ENCODE data around the gene LRRC8B. TPM values are rescaled to one million over a fixed set of nuclear protein-coding genes. Genes with fewer than 3 reads are reported as not detected.

LRRC8B gene
- total and polyA plus RNA-seq, 11 donors = 0.91 to 10.4 (median 4.7) TPM

DNA sequence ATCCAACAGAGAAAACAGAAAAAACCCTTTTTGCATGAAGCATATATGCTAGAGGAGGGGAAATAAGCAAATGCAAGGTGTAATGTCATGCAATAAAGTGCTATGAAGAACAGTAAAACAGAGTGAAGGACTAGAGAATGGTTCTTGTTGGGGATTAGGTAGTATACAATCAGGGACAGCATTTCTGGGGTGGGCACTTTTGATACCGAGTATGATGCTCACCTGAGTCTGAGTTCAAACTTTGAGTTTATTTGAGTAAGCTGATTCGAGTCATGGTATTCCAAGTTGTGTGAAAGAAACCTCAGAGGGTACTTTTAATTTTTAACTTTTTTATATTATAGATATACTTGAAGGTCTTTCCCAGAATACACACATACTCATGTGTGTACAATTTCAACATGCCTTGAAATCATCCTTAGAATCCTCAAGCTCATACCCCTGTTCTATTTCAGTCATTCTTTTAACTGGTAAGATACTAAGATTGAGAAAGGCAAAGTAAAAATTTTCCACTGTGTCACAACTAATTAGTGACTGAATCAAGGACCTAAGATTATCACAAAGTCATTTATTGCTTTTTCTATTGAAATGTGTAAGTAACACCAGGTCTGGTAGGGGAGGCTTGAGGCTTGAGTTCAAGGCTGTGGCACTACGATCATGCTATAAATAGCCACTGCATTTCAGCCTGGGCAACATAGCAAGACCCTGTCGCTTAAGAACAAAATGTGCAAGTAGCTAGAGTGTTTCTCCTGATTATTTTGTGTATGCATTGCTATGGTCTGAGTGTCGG, 12.1 kb downstream of the LRRC8B start:
- Histone ChIP-seq H3K27ac (no peak overlapping the region), H3K4me1 (peaks cover 0 to 24% (median 8%) of the 10 kb centered on the region in 12 donors), H3K4me3 (no peak overlapping the region), H3K9me3 (no peaks in the 10 kb centered on the region), H3K36me3 (no peaks in the 10 kb centered on the region), H3K27me3 (no peaks in the 10 kb centered on the region)
- no peak for TF ChIP-seq CTCF (IDR thresholded peaks at IDR 0.05)
- TF ChIP-seq POLR2A (IDR thresholded peaks at IDR 0.05) = no peak
- intact Hi-C loops (cut with DNase I) = no loop called here
- ATAC-seq (no peak), DNase-seq (no peak)
- WGBS, 4 donors = 89 to 94% (median 92%) methylated on average over 5 of the region's 5 CpGs

GRCh38 chr1:89538361-89538760, 13.7 kb downstream of the LRRC8B start:
- no peak overlapping the region for H3K4me3 ChIP-seq
- TF ChIP-seq CTCF (IDR thresholded peaks at IDR 0.05) (no peak), POLR2A (IDR thresholded peaks at IDR 0.05) (no peak)
- no peaks in the 10 kb centered on the region for H3K27me3 ChIP-seq
- 50 to 75% (median 56%) methylated on average over 2 of the region's 2 CpGs for WGBS, 4 donors
- DNase-seq (no peak), ATAC-seq (peak in 3 of 4 donors; percentile 56 to 88 (median 56))
- no peaks in the 10 kb centered on the region for H3K36me3 ChIP-seq
- H3K4me1 ChIP-seq = peaks cover 0 to 21% (median 8%) of the 10 kb centered on the region in 12 donors
- H3K27ac ChIP-seq = peak overlapping the region in 5 of 12 donors; percentile 9 to 60 (median 53)
- intact Hi-C loops (cut with DNase I) = no loop called here
- no peaks in the 10 kb centered on the region for H3K9me3 ChIP-seq

DNA sequence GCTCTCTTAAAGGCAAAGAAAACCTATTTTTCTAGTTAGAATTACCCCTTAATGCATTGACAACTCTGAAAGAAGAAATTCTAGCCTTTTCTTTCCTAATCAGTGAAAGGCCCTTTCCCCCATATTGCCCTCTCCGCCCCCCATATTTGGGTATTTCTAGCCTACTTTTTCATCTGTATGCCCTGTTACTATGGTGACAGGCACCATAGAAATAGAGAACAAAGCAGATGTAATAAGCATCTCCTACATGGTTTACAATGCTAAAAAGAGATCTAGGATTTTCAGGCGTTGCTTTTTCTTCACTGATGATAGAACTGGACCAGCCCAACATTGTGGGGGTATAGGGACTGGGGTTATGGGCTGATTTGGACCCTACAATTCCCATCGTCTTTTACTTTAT, 14.5 kb downstream of the LRRC8B start:
- DNase-seq (no peak), ATAC-seq (no peak)
- intact Hi-C loops (cut with DNase I) = no loop called here
- no peaks in the 10 kb centered on the region for H3K36me3 ChIP-seq
- H3K9me3 ChIP-seq = no peaks in the 10 kb centered on the region
- 91 to 96% (median 93%) methylated on average over 3 of the region's 3 CpGs for WGBS, 4 donors
- H3K27ac ChIP-seq = peak overlapping the region in 1 of 12 donors; percentile 22
- peaks cover 0 to 26% (median 9%) of the 10 kb centered on the region in 12 donors for H3K4me1 ChIP-seq
- H3K27me3 ChIP-seq = no peaks in the 10 kb centered on the region
- H3K4me3 ChIP-seq = no peak overlapping the region
- TF ChIP-seq POLR2A (IDR thresholded peaks at IDR 0.05) = no peak
- no peak for TF ChIP-seq CTCF (IDR thresholded peaks at IDR 0.05)

DNA sequence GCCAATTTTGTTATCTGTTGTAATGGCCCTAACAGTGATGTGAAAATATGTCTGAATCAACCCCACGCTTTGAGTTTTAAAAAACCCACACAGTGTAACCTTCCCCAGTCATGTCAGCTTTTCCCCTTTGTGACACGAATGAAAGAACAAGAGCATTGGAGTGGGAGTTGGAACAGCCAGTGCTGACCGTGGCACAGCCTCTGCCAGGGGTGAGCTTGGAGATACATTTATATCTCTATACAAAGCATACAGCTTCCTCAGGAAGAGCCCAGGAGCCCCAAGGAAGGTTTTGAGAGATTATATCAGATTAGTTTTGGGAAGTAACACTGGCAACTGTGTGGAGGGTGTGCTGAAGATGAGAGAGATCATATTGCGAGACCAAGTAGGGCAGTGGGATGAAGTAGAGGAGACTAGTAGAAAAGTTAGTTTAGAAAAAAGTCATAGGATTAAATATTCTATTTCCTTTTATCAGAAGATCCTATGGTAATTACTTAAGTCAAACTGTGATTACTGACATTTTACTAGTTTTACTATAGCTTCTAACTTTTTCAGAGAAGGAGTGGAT, 15.9 kb downstream of the LRRC8B start:
- H3K36me3 ChIP-seq = no peaks in the 10 kb centered on the region
- intact Hi-C loops (cut with DNase I) = no loop called here
- WGBS, 4 donors = 48 to 68% (median 50%) methylated on average over 4 of the region's 4 CpGs
- TF ChIP-seq POLR2A (IDR thresholded peaks at IDR 0.05) = no peak
- no peak for TF ChIP-seq CTCF (IDR thresholded peaks at IDR 0.05)
- H3K9me3 ChIP-seq = no peaks in the 10 kb centered on the region
- H3K4me1 ChIP-seq = peaks cover 0 to 40% (median 20%) of the 10 kb centered on the region in 12 donors
- H3K4me3 ChIP-seq = no peak overlapping the region
- ATAC-seq (peak; percentile 54 to 70 (median 61)), DNase-seq (no peak)
- H3K27ac ChIP-seq = no peak overlapping the region
- H3K27me3 ChIP-seq = no peaks in the 10 kb centered on the region
